GM08714 (cell line): Measurements from ENCODE around the gene EPB41L4A.

Experiments used
- H3K4me3 ChIP-seq: fragments of 200-500 bp; sonication (Bioruptor generic); 2 replicates; pipeline ENCODE4 v1.5.1; 2014; ENCODE audit warnings: mild to moderate bottlenecking, low read length, inconsistent platforms
- ZNF274 ChIP-seq: IDR thresholded peaks from 2 replicates; pipeline ENCODE4 v1.6.1; 2012; ENCODE audit warnings: mild to moderate bottlenecking, low read depth, low read length

EPB41L4A gene

DNA sequence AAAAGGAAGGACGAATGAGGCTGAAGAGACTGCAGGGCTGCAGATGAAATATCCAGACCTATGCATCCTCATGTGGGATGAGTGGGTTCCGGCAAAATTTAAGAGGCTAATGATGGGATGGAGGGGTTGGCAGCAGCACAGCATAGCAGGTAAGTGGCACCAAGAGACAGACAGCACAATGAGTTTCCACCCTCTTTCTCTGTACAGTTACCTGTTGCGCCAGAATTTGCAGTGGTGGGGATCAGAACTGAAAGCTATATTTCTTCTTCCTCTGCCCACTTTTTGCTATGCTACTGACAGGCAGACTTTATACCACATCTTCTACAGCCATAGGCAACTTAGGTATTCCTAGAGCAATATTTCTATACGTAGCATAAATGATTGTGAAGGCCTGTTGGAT is 227.0 kb downstream of the EPB41L4A start:
- no peak for TF ChIP-seq ZNF274
- no peak overlapping the region for H3K4me3 ChIP-seq

DNA sequence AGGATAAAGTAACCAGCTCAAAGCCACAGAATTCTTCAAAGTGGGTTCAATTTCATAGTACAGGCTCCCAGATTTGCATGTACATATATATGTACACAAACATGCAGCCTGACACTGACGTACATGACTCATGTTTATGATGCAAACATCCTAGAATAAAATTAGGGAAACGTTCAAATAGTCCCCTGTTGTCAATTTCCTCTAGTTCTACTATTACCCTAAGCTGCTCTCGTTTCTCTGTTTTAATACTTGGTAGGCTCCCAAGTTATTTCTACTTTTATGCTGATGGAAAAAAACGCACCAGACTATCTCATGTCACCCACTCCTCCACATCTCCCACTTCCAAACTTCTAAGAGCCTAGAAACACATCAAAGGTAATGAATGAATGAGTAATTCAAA is 229.7 kb downstream of the EPB41L4A start:
- H3K4me3 ChIP-seq, result no peak overlapping the region
- no peak for TF ChIP-seq ZNF274

GRCh38 chr5:112186401-112186990 is 232.6 kb downstream of the EPB41L4A start:
- TF ChIP-seq ZNF274, result no peak

DNA sequence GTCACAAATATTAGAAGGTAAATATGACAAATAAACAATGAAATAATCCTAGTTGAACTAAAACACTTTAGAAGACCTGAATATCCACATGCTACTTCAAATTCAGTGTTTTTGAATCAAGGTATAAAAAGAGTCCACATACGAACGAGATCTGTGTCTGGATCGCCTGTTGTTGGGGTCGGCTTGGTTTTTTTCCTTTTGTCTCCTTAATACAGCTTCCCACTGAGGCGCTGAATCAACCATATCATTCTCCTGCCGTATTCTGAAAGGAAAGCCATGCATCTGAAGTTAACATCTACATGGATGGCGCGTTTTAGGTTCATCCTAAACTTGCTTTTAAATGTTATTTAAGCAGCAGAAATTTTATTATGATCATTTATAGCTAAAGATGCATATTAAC is 235.2 kb downstream of the EPB41L4A start:
- no peak for TF ChIP-seq ZNF274
- no peak overlapping the region for H3K4me3 ChIP-seq

More at GRCh38 chr5:112186401-112186990, 232.6 kb downstream of the EPB41L4A start:
- H3K4me3 ChIP-seq, result no peak overlapping the region

- TF ChIP-seq ZNF274, result no peak
- H3K4me3 ChIP-seq, result no peak overlapping the region
These were observed 235.9 kb downstream of the EPB41L4A start for GRCh38 chr5:112183103-112183711.

- TF ChIP-seq ZNF274, result no peak
- H3K4me3 ChIP-seq, result no peak overlapping the region
These were observed 239.8 kb downstream of the EPB41L4A start for GRCh38 chr5:112179290-112179689.

DNA sequence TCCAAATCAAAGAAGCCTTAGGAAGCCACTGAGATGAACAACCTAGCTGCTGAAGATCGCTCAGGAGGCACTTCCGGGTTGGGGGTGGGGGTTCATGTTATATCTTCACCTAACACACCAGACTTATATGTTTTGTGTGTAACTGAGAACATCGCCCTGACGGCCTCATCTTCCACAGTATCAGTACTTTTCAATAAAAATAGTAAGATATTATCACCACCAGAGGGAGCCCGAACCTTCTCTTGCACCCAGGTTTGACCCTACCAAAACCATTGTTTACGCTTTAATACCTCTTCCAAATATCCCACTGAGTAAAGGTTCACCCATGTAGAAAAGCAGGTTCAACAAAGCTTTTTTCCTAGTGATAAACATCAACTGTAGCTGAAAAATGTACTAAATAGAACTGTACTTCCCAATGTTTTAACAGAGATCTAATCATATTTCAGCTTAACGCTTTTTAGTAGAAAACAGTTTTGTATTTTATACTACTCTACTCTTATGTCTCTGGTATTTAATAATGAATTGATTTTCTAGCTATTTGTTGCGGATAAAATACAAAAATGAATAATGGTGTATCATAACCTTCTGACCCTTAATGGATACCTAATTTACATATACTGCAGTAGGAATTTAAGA is 244.0 kb downstream of the EPB41L4A start:
- H3K4me3 ChIP-seq, result no peak overlapping the region
- no peak for TF ChIP-seq ZNF274

- TF ChIP-seq ZNF274, result no peak
- H3K4me3 ChIP-seq, result no peak overlapping the region
These were observed 253.0 kb downstream of the EPB41L4A start for GRCh38 chr5:112165897-112166737.

GRCh38 chr5:112165399-112165798 is 253.7 kb downstream of the EPB41L4A start:
- no peak overlapping the region for H3K4me3 ChIP-seq
- TF ChIP-seq ZNF274, result no peak

DNA sequence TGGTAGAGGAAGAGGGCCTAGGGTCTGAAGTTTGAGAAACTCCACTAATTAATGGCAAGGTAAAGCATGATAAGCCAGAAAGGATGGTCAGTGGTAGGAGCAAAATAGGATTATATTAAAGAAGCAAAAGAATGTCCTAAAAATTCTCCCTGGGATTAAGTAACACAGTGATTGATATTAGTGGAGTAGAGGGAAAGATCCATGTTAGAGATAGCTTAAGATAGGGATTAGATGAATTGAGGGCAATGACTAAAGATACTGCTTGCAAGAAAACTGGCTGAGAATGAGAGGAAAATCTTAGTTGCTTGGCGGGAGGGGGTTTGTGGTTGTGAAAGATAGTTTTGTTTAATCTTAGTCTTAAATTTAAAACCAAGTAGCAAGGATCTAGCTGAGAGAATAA is 255.6 kb downstream of the EPB41L4A start:
- no peak for TF ChIP-seq ZNF274
- no peak overlapping the region for H3K4me3 ChIP-seq

DNA sequence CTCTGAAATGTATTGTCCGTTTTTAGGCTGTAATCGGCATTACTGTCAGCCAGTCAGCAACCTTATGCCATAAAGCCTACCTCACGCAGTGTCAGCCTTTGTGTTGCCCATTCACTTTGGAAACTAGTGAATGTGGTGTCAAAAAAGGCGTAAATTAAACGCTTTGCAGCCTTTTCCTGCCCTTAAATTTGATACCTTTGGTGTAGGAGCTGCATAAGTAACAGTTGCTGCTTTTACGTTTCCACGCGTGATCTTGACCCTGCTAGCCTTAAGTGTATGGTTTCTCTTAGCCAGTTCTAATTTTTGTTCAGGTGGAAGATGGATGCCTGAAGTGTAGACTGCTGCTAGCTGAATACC is 257.7 kb downstream of the EPB41L4A start:
- TF ChIP-seq ZNF274, result no peak

GRCh38 chr5:112160652-112161391 is 258.3 kb downstream of the EPB41L4A start:
- TF ChIP-seq ZNF274, result no peak
- peak overlapping the region; percentile 99 for H3K4me3 ChIP-seq

More for the DNA sequence above, 257.7 kb downstream of the EPB41L4A start:
- H3K4me3 ChIP-seq, result peak overlapping the region; percentile 99

GRCh38 chr5:112159435-112159834 is 259.6 kb downstream of the EPB41L4A start:
- no peak for TF ChIP-seq ZNF274
- H3K4me3 ChIP-seq, result no peak overlapping the region

DNA sequence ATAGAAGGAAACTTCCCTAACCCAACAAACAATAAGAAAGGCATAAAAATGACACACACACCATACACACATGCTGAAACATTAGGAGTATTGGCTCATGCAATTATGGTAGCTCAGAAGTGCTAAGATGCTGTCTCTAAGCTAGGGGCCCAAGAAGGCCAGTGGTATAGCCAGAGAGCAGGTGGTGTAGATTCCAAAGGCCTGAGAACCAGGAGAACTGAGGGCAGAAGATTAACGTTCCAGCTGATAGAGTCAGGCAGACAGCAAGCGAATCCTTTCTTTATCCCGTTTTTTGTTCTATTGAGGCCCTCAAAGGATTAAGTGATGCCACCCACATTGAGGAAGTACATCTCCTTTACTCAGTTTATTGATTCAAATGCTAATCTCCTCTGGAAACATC is 262.9 kb downstream of the EPB41L4A start:
- no peak for TF ChIP-seq ZNF274
- H3K4me3 ChIP-seq, result no peak overlapping the region
